22Rv1 (cell line): ENCODE results near the gene PCDH9.

Experiments used
- ZFX ChIP-seq: fragments of 450-650 bp; IDR thresholded peaks from 2 replicates; pipeline ENCODE4 v1.6.1; 2017; ENCODE audit warnings: antibody characterized with exemption, borderline replicate concordance
- TF ChIP-seq, protein P1 (sequence below): fragments of 450-650 bp; IDR thresholded peaks from 2 replicates; pipeline ENCODE4 v1.5.1; 2017; ENCODE audit warnings: mild to moderate bottlenecking

DNA sequence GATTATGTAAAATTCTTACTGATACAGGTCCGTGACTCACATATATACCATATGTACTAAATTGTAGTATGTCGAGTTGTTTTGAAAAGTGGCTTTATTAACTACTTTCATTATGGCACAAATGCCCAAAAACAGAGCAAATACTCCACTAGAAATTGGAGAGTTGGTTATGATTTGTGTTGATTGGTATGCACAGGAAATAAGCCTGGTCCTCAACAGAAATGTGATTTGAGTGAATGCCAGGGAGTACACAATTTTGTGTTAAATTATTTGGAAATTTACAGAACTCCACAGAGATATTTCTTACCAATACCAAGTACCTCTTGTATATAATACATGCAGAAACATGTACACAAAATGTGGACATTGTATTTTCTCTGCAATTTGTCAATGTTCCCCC, 676.7 kb downstream of the PCDH9 start:
- TF ChIP-seq, protein P1, sequence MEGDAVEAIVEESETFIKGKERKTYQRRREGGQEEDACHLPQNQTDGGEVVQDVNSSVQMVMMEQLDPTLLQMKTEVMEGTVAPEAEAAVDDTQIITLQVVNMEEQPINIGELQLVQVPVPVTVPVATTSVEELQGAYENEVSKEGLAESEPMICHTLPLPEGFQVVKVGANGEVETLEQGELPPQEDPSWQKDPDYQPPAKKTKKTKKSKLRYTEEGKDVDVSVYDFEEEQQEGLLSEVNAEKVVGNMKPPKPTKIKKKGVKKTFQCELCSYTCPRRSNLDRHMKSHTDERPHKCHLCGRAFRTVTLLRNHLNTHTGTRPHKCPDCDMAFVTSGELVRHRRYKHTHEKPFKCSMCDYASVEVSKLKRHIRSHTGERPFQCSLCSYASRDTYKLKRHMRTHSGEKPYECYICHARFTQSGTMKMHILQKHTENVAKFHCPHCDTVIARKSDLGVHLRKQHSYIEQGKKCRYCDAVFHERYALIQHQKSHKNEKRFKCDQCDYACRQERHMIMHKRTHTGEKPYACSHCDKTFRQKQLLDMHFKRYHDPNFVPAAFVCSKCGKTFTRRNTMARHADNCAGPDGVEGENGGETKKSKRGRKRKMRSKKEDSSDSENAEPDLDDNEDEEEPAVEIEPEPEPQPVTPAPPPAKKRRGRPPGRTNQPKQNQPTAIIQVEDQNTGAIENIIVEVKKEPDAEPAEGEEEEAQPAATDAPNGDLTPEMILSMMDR, result no peak
- TF ChIP-seq ZFX, result no peak
